Cardiac fibroblast (primary cell): Measurements from ENCODE around the gene DPYD.
A peak's percentile ranks its signal among the peaks of the same experiment; 100 is the strongest.

Experiments used
- DNase-seq, 2 donors: peaks; one replicate each; pipeline versions ENCODE4 v3.0.0 to v3.0.0-alpha.2; 2010; ENCODE audit warnings: low read depth in 2 of 2
- H3K4me3 ChIP-seq, 2 donors: replicated peaks in 1 of 2; 1 replicate in 1 of 2; 2 replicates in 1 of 2; pipeline ENCODE4 v1.5.1; 2011; ENCODE audit warnings: low read depth in 2 of 2, low read length in 2 of 2, mild to moderate bottlenecking in 2 of 2, moderate library complexity in 1 of 2
- CTCF ChIP-seq: IDR thresholded peaks from one replicate; pipeline ENCODE4 v1.5.1; 2011; ENCODE audit warnings: low read depth, mild to moderate bottlenecking, low read length, inconsistent platforms

The DPYD gene

GRCh38 chr1:97920832-97921571 lies at the start of gene DPYD:
Gene DPYD, minus strand, starts transcription at chr1:97921034. Its CDS starts 112 bp downstream, at chr1:97920922.
- peak within 1 kb of the TSS; percentile 93 to 94 for H3K4me3 ChIP-seq
- TF ChIP-seq CTCF = no peak
- peak; percentile 85 to 92 for DNase-seq

GRCh38 chr1:97960470-97960869 lies 39.6 kb upstream of the DPYD start:
- no peak for DNase-seq
- TF ChIP-seq CTCF = no peak
- H3K4me3 ChIP-seq = no peak overlapping the region

- H3K4me3 ChIP-seq = no peak overlapping the region
- DNase-seq = no peak
- no peak for TF ChIP-seq CTCF
Observed at GRCh38 chr1:97947695-97948094, 26.9 kb upstream of the DPYD start.

- peak; percentile 73 to 77 for DNase-seq
Observed at GRCh38 chr1:97943354-97943753, 22.5 kb upstream of the DPYD start.

GRCh38 chr1:97942161-97943123 lies 21.6 kb upstream of the DPYD start:
- DNase-seq = no peak
- no peak overlapping the region for H3K4me3 ChIP-seq
- TF ChIP-seq CTCF = no peak

More at GRCh38 chr1:97943354-97943753, 22.5 kb upstream of the DPYD start:
- no peak overlapping the region for H3K4me3 ChIP-seq
- no peak for TF ChIP-seq CTCF

GRCh38 chr1:97938285-97938642 lies 17.4 kb upstream of the DPYD start:
- no peak for DNase-seq
- TF ChIP-seq CTCF = no peak
- no peak overlapping the region for H3K4me3 ChIP-seq
